Esophagus muscularis mucosa (tissue), 4 donors: ENCODE results near the gene ZNF451. TPM values are rescaled to one million over a fixed set of nuclear protein-coding genes. Genes with fewer than 3 reads are reported as not detected.
A peak's percentile ranks its signal among the peaks of the same experiment; 100 is the strongest.

ENCODE experiments used
- DNase-seq: peaks from one replicate; pipeline ENCODE4 v3.0.0-alpha.2; 2017; ENCODE audit errors: extremely low spot score
- H3K27ac ChIP-seq, 4 donors: fragments of 200-600 bp; sonication (generic); replicated peaks in 1 of 4; 1 replicate in 3 of 4; 2 replicates in 1 of 4; pipeline ENCODE4 v1.5.1; 2016 to 2019; ENCODE audit warnings: mild to moderate bottlenecking in 1 of 4
- H3K27me3 ChIP-seq, 4 donors: fragments of 200-600 bp; sonication (generic); one replicate each; pipeline versions ENCODE4 v1.5.1 to v1.6.0; 2016 to 2019
- H3K36me3 ChIP-seq, 4 donors: fragments of 200-600 bp; sonication (generic); one replicate each; pipeline ENCODE4 v1.5.1; 2016 to 2019
- H3K4me1 ChIP-seq, 4 donors: fragments of 200-600 bp; sonication (generic); one replicate each; pipeline ENCODE4 v1.5.1; 2016 to 2019
- H3K4me3 ChIP-seq, 4 donors: fragments of 200-600 bp; sonication (generic); 1 replicate in 2 of 4; 2 replicates in 2 of 4; pipeline ENCODE4 v1.5.1; 2016 to 2019; ENCODE audit warnings: mild to moderate bottlenecking in 4 of 4, moderate library complexity in 1 of 4
- H3K9me3 ChIP-seq, 4 donors: fragments of 200-600 bp; sonication (generic); 1 replicate in 3 of 4; 2 replicates in 1 of 4; pipeline ENCODE4 v1.5.1; 2016 to 2019
- CTCF ChIP-seq, 3 experiments: fragments of 200-600 bp in 2 of 3; fragments of 450-650 bp in 1 of 3; sonication (generic) in 2 of 3; IDR thresholded peaks; one replicate each; pipeline ENCODE4 v1.5.1; 2017 to 2019; ENCODE audit warnings: antibody characterized with exemption in 3 of 3, mild to moderate bottlenecking in 2 of 3, moderate library complexity in 1 of 3
- EP300 ChIP-seq: sonication (generic); formaldehyde crosslinking; IDR thresholded peaks from one replicate; pipeline ENCODE4 v1.6.1; 2017; ENCODE audit warnings: antibody characterized with exemption
- POLR2A ChIP-seq: fragments of 450-650 bp; IDR thresholded peaks from one replicate; pipeline ENCODE4 v1.6.1; 2017; ENCODE audit warnings: antibody characterized with exemption, moderate library complexity, mild to moderate bottlenecking, low read depth
- POLR2AphosphoS5 ChIP-seq, 2 donors: sonication (generic); formaldehyde crosslinking; IDR thresholded peaks; one replicate each; pipeline ENCODE4 v1.6.1; 2017; ENCODE audit warnings: antibody characterized with exemption in 2 of 2
- WGBS: methylation state at CpG from one replicate; pipeline ENCODE4 v1.1.5; 2018; 5-methylcytosine and 5-hydroxymethylcytosine counted together
- intact Hi-C: fragments of 100-400 bp; cut with DNase I; formaldehyde crosslinking; loops from one replicate; pipeline ENCODE4 v1.15.1; 2023
- total RNA-seq, 4 donors: library from RNA; depleted of rRNA; stranded (reverse); fragments of >200 nt; gene quantifications; one replicate each; pipeline versions ENCODE4 v1.1.0 to v1.2.1, GENCODE V29; 2016

ZNF451 gene
- total RNA-seq, 4 donors from 2014 or later = 32.0 to 49.0 (median 38.0) TPM

- Histone ChIP-seq H3K36me3 (no peaks in the 10 kb centered on the region), H3K27me3 (no peaks in the 10 kb centered on the region), H3K27ac (peak overlapping the region; percentile 90 to 96 (median 96)), H3K4me3 (peak overlapping the region; percentile 81 to 92 (median 86)), H3K4me1 (peaks cover 17 to 51% (median 47%) of the 10 kb centered on the region in 4 donors), H3K9me3 (no peaks in the 10 kb centered on the region)
- intact Hi-C loops = loop anchor here (5.0 to 10.0 kb wide), 4 partner anchors 49 to 278 kb away; partner anchors contain the start of genes PRIM2 and RAB23
- no peak for TF ChIP-seq EP300
- no peak for TF ChIP-seq POLR2AphosphoS5 (IDR thresholded peaks at IDR 0.05)
- no peak for TF ChIP-seq CTCF (IDR thresholded peaks at IDR 0.05)
- 4% methylated on average over 19 of the region's 19 CpGs for WGBS
- no peak for DNase-seq
These were observed 83.3 kb downstream of the ZNF451 start for GRCh38 chr6:57173056-57173885.

GRCh38 chr6:57173886-57174510, 84.0 kb downstream of the ZNF451 start:
- no peaks in the 10 kb centered on the region for H3K9me3 ChIP-seq
- intact Hi-C loops = loop anchor here (5.0 to 10.0 kb wide), 4 partner anchors 48 to 279 kb away; partner anchors contain the start of genes PRIM2 and RAB23
- peaks cover 25 to 58% (median 54%) of the 10 kb centered on the region in 4 donors for H3K4me1 ChIP-seq
- TF ChIP-seq POLR2AphosphoS5 (IDR thresholded peaks at IDR 0.05) (peak; percentile 47 to 88), POLR2A (no peak)
- H3K36me3 ChIP-seq = no peaks in the 10 kb centered on the region
- no peak for DNase-seq
- H3K4me3 ChIP-seq = peak overlapping the region; percentile 81 to 92 (median 86)
- H3K27ac ChIP-seq = peak overlapping the region; percentile 90 to 96 (median 96)
- H3K27me3 ChIP-seq = no peaks in the 10 kb centered on the region
- WGBS = 23% methylated on average over 5 of the region's 5 CpGs

- TF ChIP-seq POLR2A (no peak), CTCF (IDR thresholded peaks at IDR 0.05) (no peak), POLR2AphosphoS5 (IDR thresholded peaks at IDR 0.05) (no peak), EP300 (no peak)
- peak overlapping the region; percentile 81 to 92 (median 86) for H3K4me3 ChIP-seq
- H3K27me3 ChIP-seq = no peaks in the 10 kb centered on the region
- no peak for DNase-seq
- H3K36me3 ChIP-seq = no peaks in the 10 kb centered on the region
- H3K27ac ChIP-seq = peak overlapping the region; percentile 90 to 96 (median 96)
- no peaks in the 10 kb centered on the region for H3K9me3 ChIP-seq
- H3K4me1 ChIP-seq = peaks cover 29 to 64% (median 59%) of the 10 kb centered on the region in 4 donors
- intact Hi-C loops = loop anchor here (5.0 to 10.0 kb wide), 4 partner anchors 48 to 280 kb away; partner anchors contain the start of genes PRIM2 and RAB23
- WGBS = 50% methylated on average over 3 of the region's 3 CpGs
These were observed 84.5 kb downstream of the ZNF451 start for GRCh38 chr6:57174511-57174907.

- H3K27me3 ChIP-seq = no peaks in the 10 kb centered on the region
- peaks cover 1 to 8% (median 3%) of the 10 kb centered on the region in 4 donors for H3K36me3 ChIP-seq
- TF ChIP-seq POLR2A = no peak
- peak; percentile 71 to 74 for TF ChIP-seq POLR2AphosphoS5 (IDR thresholded peaks at IDR 0.05)
- TF ChIP-seq CTCF (IDR thresholded peaks at IDR 0.05) = no peak
- no peak for TF ChIP-seq EP300
- no peaks in the 10 kb centered on the region for H3K9me3 ChIP-seq
- intact Hi-C loops = loop anchor here (10.0 kb wide), 1 partner anchor 283 kb away; no protein-coding TSS in a partner anchor
- DNase-seq = no peak
- H3K4me3 ChIP-seq = peak overlapping the region; percentile 25 to 38 (median 32)
- peak overlapping the region; percentile 90 to 96 (median 96) for H3K27ac ChIP-seq
- H3K4me1 ChIP-seq = peaks cover 45 to 85% (median 81%) of the 10 kb centered on the region in 4 donors
- WGBS = 44% methylated on average over 11 of the region's 11 CpGs
These were observed 87.7 kb downstream of the ZNF451 start for GRCh38 chr6:57177545-57178265.
